Fibroblast of lung (primary cell): Measurements from ENCODE around the gene MYMK.

Experiments
- CTCF ChIP-seq, 2 donors: IDR thresholded peaks in 1 of 2; conservative IDR thresholded peaks in 1 of 2; 1 replicate in 1 of 2; 2 replicates in 1 of 2; pipeline ENCODE4 v1.5.1; 2011 to 2012; ENCODE audit warnings: low read length in 2 of 2, control low read depth in 1 of 2, inconsistent platforms in 1 of 2, low read depth in 1 of 2, mild to moderate bottlenecking in 1 of 2
- EZH2 ChIP-seq: IDR thresholded peaks from 2 replicates; pipeline ENCODE4 v1.5.1; 2012; ENCODE audit warnings: low read length, control low read depth, mild to moderate bottlenecking; ENCODE audit errors: missing control alignments

GRCh38 chr9:133516256-133516960 is 8.4 kb downstream of the MYMK start:
- TF ChIP-seq CTCF (conservative IDR thresholded peaks at IDR 0.05 in 1 of 2, IDR thresholded peaks at IDR 0.05 in 1 of 2; ENCODE audit: low read depth in 1 of 2, low read length in 2 of 2) (no peak), EZH2 (no peak)
